DND-41 (cell line): ENCODE measurements around the gene SDCCAG8.
A peak's percentile ranks its signal among the peaks of the same experiment; 100 is the strongest.

ENCODE experiments used
- ATAC-seq: fragments of 200-7000 bp; cut with Tn5 transposase; 3 replicates; pipeline ENCODE4 v1.9.1; 2021; ENCODE audit warnings: low read depth; ENCODE audit not compliant: insufficient read depth
- DNase-seq: peaks from one replicate; pipeline ENCODE4 v3.0.0-alpha.2; 2020
- H2AFZ ChIP-seq: 2 replicates; pipeline ENCODE4 v1.6.0; 2012; ENCODE audit warnings: low read depth, low read length
- H3K27ac ChIP-seq: 2 replicates; pipeline ENCODE4 v1.5.1; 2012; ENCODE audit warnings: low read length, inconsistent platforms
- H3K27me3 ChIP-seq: fragments of 200-600 bp; sonication (generic); 2 replicates; pipeline ENCODE4 v1.6.0; 2012; ENCODE audit warnings: low read length, mild to moderate bottlenecking, inconsistent platforms; ENCODE audit not compliant: insufficient read depth, poor library complexity
- H3K36me3 ChIP-seq: 2 replicates; pipeline ENCODE4 v1.5.1; 2012; ENCODE audit warnings: low read length, inconsistent platforms; ENCODE audit not compliant: insufficient read depth
- H3K4me1 ChIP-seq: 2 replicates; pipeline ENCODE4 v1.5.1; 2012; ENCODE audit warnings: mild to moderate bottlenecking, low read length; ENCODE audit not compliant: insufficient read depth
- H3K4me2 ChIP-seq: 2 replicates; pipeline ENCODE4 v1.6.0; 2012; ENCODE audit warnings: mild to moderate bottlenecking, moderate library complexity, low read length, inconsistent platforms; ENCODE audit not compliant: insufficient read depth
- H3K4me3 ChIP-seq, 2 experiments: fragments of 200-600 bp in 1 of 2; shearing (Covaris generic) in 1 of 2; 2 replicates each; pipeline ENCODE4 v1.5.1; 2012 to 2016; ENCODE audit warnings: inconsistent platforms in 2 of 2, low read length in 2 of 2, mild to moderate bottlenecking in 2 of 2, low read depth in 1 of 2, moderate library complexity in 1 of 2
- H3K79me2 ChIP-seq: 2 replicates; pipeline ENCODE4 v1.6.0; 2012; ENCODE audit warnings: low read length, inconsistent platforms; ENCODE audit not compliant: insufficient read depth
- H3K9ac ChIP-seq: 2 replicates; pipeline ENCODE4 v1.6.0; 2012; ENCODE audit warnings: low read depth, mild to moderate bottlenecking, inconsistent platforms, low read length, moderate library complexity
- H3K9me3 ChIP-seq: 2 replicates; pipeline ENCODE4 v1.5.1; 2012; ENCODE audit warnings: low read length, moderate library complexity, mild to moderate bottlenecking, inconsistent platforms; ENCODE audit not compliant: insufficient read depth, severe bottlenecking
- H4K20me1 ChIP-seq: 2 replicates; pipeline ENCODE4 v1.6.0; 2012; ENCODE audit warnings: low read length; ENCODE audit not compliant: insufficient read depth
- CTCF ChIP-seq: IDR thresholded peaks from 2 replicates; pipeline ENCODE4 v1.5.1; 2012; ENCODE audit warnings: borderline replicate concordance, low read length, moderate library complexity, mild to moderate bottlenecking; ENCODE audit not compliant: poor library complexity, severe bottlenecking; ENCODE audit errors: extremely low read depth
- EZH2 ChIP-seq: IDR thresholded peaks from 3 replicates; pipeline ENCODE4 v1.6.1; 2012; ENCODE audit warnings: borderline replicate concordance, low read depth, mild to moderate bottlenecking, moderate library complexity, low read length, inconsistent platforms; ENCODE audit not compliant: severe bottlenecking

The SDCCAG8 gene

GRCh38 chr1:243323491-243323890, 67.7 kb downstream of the SDCCAG8 start:
- H3K4me2 ChIP-seq = no peak overlapping the region
- H3K27ac ChIP-seq = no peak overlapping the region
- TF ChIP-seq CTCF (no peak), EZH2 (no peak)
- H3K27me3 ChIP-seq = no peaks in the 10 kb centered on the region
- no peaks in the 10 kb centered on the region for H3K9me3 ChIP-seq
- no peak overlapping the region for H3K4me3 ChIP-seq
- ATAC-seq (no peak), DNase-seq (no peak)
- no peak overlapping the region for H2AFZ ChIP-seq
- no peaks in the 10 kb centered on the region for H3K36me3 ChIP-seq
- no peaks in the 10 kb centered on the region for H3K79me2 ChIP-seq
- no peak overlapping the region for H3K9ac ChIP-seq
- H4K20me1 ChIP-seq = no peaks in the 10 kb centered on the region
- no peaks in the 10 kb centered on the region for H3K4me1 ChIP-seq

GRCh38 chr1:243325305-243325890, 69.6 kb downstream of the SDCCAG8 start:
- Histone ChIP-seq H3K9ac (no peak overlapping the region), H3K9me3 (no peaks in the 10 kb centered on the region), H2AFZ (no peak overlapping the region), H3K4me2 (no peak overlapping the region), H4K20me1 (no peaks in the 10 kb centered on the region), H3K79me2 (no peaks in the 10 kb centered on the region), H3K4me1 (no peaks in the 10 kb centered on the region), H3K27ac (no peak overlapping the region), H3K4me3 (no peak overlapping the region), H3K36me3 (no peaks in the 10 kb centered on the region; the same call in 1 of the 2 replicates), H3K27me3 (no peaks in the 10 kb centered on the region)
- ATAC-seq = peak; percentile 66
- no peak for TF ChIP-seq EZH2
- peak; percentile 86 for TF ChIP-seq CTCF
- peak; percentile 18 for DNase-seq

- Histone ChIP-seq H3K36me3 (peaks cover 36% of the 10 kb centered on the region), H3K4me2 (no peak overlapping the region), H3K9me3 (no peaks in the 10 kb centered on the region), H2AFZ (no peak overlapping the region), H3K4me1 (no peaks in the 10 kb centered on the region), H3K27me3 (no peaks in the 10 kb centered on the region), H4K20me1 (no peaks in the 10 kb centered on the region), H3K4me3 (no peak overlapping the region), H3K27ac (no peak overlapping the region), H3K9ac (no peak overlapping the region), H3K79me2 (no peaks in the 10 kb centered on the region)
- TF ChIP-seq CTCF (no peak), EZH2 (no peak)
- no peak for DNase-seq
- no peak for ATAC-seq
Observed at GRCh38 chr1:243332440-243332839, 76.6 kb downstream of the SDCCAG8 start.

DNA sequence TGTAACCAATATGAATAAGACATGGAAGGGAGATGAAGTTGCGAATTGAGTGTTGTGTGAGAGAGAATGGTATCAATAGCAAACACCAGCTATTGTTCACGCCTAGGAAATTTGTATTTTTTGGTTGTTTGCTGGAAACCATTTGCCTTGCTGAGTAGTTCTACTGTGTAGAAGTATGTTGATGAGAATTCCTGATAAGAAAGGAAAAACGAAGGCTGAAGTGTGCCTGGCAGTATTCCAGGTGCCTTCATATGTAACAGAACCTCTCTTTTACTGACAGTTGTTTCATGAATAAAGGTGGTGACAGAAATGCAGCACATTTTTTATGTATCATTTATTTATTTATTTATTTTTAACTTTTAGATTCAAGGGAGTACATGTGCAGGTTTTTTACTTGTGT, 79.5 kb downstream of the SDCCAG8 start:
- no peaks in the 10 kb centered on the region for H4K20me1 ChIP-seq
- H3K4me1 ChIP-seq = no peaks in the 10 kb centered on the region
- H3K9ac ChIP-seq = no peak overlapping the region
- TF ChIP-seq CTCF (no peak), EZH2 (no peak)
- no peaks in the 10 kb centered on the region for H3K9me3 ChIP-seq
- DNase-seq (no peak), ATAC-seq (no peak)
- no peak overlapping the region for H3K27ac ChIP-seq
- no peaks in the 10 kb centered on the region for H3K79me2 ChIP-seq
- no peaks in the 10 kb centered on the region for H3K27me3 ChIP-seq
- no peak overlapping the region for H3K4me2 ChIP-seq
- no peak overlapping the region for H3K4me3 ChIP-seq
- H2AFZ ChIP-seq = no peak overlapping the region
- H3K36me3 ChIP-seq = peaks cover 36% of the 10 kb centered on the region
